ENCODE results near the gene SPEN.

The SPEN gene

DNA sequence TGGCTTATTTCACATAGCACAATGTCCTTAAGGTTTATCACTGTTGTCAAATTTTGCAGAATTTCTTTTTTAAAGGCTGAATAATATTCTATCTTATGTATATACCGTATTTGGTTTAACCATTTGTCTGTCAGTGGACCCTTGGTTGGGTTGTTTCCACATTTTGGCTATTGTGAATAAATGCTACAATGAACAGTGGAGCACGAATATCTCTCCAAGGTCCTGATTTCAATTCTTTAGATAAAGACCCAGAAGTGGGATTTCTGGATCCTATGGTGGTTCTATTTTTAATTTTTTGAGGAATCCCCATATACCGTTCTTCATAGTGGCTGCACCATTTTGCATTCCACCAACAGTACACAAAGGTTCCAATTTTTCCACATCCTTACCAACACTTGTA lies 134.2 kb downstream of the SPEN start:
- H3K4me3 ChIP-seq (ENCODE audit: low read depth, low read length): no peak overlapping the region
- DNase-seq (ENCODE audit: low read depth): no peak
- TF ChIP-seq, protein P1, sequence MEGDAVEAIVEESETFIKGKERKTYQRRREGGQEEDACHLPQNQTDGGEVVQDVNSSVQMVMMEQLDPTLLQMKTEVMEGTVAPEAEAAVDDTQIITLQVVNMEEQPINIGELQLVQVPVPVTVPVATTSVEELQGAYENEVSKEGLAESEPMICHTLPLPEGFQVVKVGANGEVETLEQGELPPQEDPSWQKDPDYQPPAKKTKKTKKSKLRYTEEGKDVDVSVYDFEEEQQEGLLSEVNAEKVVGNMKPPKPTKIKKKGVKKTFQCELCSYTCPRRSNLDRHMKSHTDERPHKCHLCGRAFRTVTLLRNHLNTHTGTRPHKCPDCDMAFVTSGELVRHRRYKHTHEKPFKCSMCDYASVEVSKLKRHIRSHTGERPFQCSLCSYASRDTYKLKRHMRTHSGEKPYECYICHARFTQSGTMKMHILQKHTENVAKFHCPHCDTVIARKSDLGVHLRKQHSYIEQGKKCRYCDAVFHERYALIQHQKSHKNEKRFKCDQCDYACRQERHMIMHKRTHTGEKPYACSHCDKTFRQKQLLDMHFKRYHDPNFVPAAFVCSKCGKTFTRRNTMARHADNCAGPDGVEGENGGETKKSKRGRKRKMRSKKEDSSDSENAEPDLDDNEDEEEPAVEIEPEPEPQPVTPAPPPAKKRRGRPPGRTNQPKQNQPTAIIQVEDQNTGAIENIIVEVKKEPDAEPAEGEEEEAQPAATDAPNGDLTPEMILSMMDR (conservative IDR thresholded peaks at IDR 0.05; ENCODE audit: low read depth, low read length): no peak

DNA sequence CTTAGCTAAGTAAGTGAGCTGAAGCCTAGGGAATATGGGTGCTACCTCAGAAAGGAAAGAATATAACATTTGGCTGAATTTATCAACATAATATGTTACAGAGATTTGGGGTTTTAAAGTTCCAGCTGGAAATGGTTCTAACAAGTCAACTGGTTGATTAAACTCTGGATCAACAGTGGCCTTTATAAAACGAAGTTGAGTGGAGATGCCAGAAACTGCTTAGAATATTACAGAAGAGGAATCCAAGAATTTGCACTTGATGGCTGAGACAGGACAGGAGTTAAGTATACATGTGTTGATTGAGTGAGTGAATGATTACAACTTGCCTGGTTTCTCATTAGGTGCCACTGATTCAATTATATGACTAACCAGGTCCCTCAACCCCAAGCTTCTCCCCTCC lies 135.8 kb downstream of the SPEN start:
- DNase-seq (ENCODE audit: low read depth): no peak
- TF ChIP-seq, protein P1 (conservative IDR thresholded peaks at IDR 0.05; ENCODE audit: low read depth, low read length): no peak
- H3K4me3 ChIP-seq (ENCODE audit: low read depth, low read length): no peak overlapping the region

DNA sequence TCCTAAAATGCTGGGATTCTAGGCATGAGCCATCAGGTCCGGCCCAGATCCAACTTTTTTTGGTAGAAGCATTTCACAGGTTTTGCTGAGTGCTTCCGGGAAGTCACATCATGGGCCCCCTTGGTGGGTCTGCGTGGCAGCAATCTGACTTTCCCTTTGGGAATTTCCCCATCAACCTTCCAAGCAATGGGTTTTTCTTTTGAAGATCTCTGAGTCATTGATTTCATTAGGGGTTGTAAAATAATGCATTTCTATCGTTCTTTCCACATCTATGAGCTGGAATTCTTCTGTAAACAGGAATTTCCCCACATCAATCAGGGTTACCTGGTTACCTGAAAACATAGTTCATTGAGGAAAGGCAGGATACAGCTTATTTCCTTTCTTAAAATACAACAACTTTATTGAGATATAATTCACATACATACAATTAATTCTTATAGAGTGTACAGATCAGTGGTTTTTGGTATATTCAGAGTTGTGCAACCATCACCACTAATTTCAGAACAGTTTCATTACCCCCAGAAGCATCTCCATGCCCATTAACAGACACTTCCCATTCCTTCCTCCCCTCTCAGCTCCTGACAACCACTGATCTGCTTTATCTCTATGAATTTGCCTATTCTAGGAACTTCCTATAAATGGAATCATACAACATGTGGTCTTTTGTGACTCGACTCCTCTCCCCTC lies 138.2 kb downstream of the SPEN start:
- DNase-seq (ENCODE audit: low read depth): no peak
- no peak overlapping the region for H3K4me3 ChIP-seq (ENCODE audit: low read depth, low read length)
- TF ChIP-seq, protein P1 (conservative IDR thresholded peaks at IDR 0.05; ENCODE audit: low read depth, low read length): no peak

DNA sequence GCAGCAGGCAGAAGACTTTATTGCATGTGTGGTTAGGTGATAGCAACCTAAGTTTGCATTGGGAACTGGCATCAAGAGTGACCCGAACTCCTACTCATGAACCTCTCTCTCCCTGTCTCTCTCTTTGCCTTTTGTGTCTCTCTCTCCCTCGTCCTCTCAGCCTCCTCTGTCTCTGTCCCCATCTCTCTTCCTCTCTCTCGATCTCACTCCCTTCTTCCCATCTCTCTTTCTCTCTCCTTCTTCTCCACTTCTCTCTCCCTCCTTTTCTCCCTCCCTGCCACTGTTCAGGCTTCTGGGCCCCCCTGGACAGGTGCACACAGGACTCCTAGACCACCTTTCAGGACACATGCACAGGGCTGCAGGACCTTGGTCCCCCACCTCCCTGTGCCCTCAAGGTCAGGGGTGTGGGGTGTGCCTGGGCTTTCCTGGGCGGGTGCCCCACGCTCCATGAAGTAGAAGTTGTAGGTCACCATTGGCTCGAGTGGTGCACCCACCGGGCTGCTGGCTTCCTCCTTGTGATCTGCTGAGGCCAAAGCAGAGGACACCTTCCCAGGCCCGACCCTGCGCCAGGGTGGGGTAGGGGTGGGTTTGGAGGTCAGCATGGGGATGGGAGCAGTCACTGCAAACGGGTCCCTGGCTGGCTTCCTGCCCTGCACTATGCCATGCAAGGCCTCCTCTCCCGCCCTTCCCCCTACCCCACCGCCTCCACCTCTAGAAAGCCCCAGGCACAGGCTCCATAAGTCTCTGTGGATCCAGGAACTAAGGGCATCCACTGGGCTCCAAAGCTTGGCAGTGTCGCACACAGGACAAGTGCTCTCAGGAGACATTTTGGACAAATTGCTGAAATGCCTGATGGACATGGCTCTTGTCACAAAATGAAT lies 141.6 kb downstream of the SPEN start:
- DNase-seq (ENCODE audit: low read depth): no peak
- no peak overlapping the region for H3K4me3 ChIP-seq (ENCODE audit: low read depth, low read length)
- TF ChIP-seq, protein P1 (conservative IDR thresholded peaks at IDR 0.05; ENCODE audit: low read depth, low read length): no peak

DNA sequence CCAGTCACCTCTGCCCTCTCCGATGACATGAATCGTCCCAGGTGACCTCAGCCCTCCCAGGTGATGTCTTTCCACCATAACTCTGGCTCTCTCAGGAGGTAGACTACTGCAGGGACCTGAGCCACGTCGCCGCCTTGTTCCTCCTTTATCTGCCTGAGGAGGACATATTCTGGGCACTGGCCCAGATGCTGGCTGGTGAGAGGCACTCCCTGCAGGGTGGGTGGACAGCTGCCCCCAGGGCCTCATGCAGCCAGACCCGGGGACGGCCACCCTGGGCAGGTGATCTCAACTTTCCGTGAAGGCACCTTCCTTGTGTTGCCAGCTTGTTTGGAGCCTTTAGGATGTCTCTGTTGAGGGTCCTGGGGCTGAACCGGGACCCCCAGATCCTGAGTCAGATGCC lies 142.3 kb downstream of the SPEN start:
- DNase-seq (ENCODE audit: low read depth): no peak
- H3K4me3 ChIP-seq (ENCODE audit: low read depth, low read length): no peak overlapping the region
- TF ChIP-seq, protein P1 (conservative IDR thresholded peaks at IDR 0.05; ENCODE audit: low read depth, low read length): no peak
